Smooth muscle cell (in vitro differentiated cells): ENCODE results near the gene WDR49. TPM values are rescaled to one million over a fixed set of nuclear protein-coding genes. Genes with fewer than 3 reads are reported as not detected.

Experiments
- polyA plus RNA-seq: library from polyadenylated mRNA; unstranded; fragments of >200 nt; fragmentation: Nextera tagmentation; extraction: Ambion mirVana; gene quantifications from 2 replicates; pipeline ENCODE4 v1.2.1, GENCODE V29; 2016
- small RNA-seq: library from RNA; depleted of rRNA; stranded (forward); fragments of <200 nt; gene quantifications from one replicate; pipeline ENCODE3, GENCODE V24; 2014
- total RNA-seq: library from RNA; depleted of rRNA; stranded (reverse); fragments of >200 nt; gene quantifications from 2 replicates; pipeline ENCODE4 v1.2.3, GENCODE V29; 2014

Gene WDR49
- total and polyA plus RNA-seq, 2 experiments from 2014 or later = 0.09 TPM; not detected in 1

Small RNA genes within 50 kb of the gene (small RNA-seq; reads per million reads assigned to genes)
- gene HMGN1P8 = not detected

Other genes with a start within 250 kb of the WDR49 start
- gene SERPINI2, start 179.9 kb downstream of the WDR49 start, total RNA-seq = not detected in 2 replicates
- not detected in 2 replicates for gene SERPINI2, start 179.9 kb downstream of the WDR49 start, polyA plus RNA-seq
- 75.6 and 89.5 TPM in 2 replicates for gene PDCD10, start 81.0 kb upstream of the WDR49 start, total RNA-seq
- gene PDCD10, start 81.0 kb upstream of the WDR49 start, polyA plus RNA-seq = 41.8 and 47.4 TPM in 2 replicates
- 38.2 and 40.5 TPM in 2 replicates for gene SERPINI1, start 81.8 kb upstream of the WDR49 start, total RNA-seq
- 38.5 and 54.9 TPM in 2 replicates for gene SERPINI1, start 81.8 kb upstream of the WDR49 start, polyA plus RNA-seq